GM19452 (cell line): ENCODE results near the gene BACH2.

Source experiments
- ATAC-seq: cut with Tn5 transposase; IDR thresholded peaks from one replicate; pipeline ENCODE4 v1.9.1; 2021; ENCODE audit not compliant: unreplicated experiment

BACH2 gene

GRCh38 chr6:90238496-90239266 is 58.0 kb downstream of the BACH2 start:
- ATAC-seq = no peak

DNA sequence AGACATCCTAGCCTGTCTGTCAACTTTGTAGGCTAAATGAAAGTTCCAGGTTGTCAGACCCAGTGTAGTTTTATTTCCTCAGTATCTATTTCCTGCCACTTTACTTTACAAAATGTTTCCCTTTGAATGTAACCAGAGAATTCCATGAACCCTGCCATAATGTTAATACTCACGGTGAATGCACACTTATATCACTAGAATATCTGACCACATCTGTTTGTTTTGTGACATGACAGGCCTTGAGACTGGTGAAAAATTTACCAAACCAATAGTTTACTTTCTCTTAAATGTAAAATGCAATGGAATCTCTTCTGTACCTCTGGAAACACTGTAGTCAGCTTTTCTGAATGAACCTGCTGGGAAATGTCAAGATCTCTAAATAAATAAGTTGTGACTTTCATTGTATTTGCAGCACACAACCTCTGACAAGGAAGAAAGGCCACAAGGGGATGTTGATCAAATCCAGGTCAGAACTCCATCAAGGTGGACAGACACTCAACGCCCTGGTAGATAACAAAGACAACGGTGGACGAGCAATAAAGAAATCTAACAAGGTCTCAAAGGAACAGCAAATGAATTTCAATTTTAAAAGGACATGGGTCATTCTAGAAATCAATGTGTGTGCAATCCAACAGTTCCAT is 59.2 kb downstream of the BACH2 start:
- ATAC-seq = no peak

DNA sequence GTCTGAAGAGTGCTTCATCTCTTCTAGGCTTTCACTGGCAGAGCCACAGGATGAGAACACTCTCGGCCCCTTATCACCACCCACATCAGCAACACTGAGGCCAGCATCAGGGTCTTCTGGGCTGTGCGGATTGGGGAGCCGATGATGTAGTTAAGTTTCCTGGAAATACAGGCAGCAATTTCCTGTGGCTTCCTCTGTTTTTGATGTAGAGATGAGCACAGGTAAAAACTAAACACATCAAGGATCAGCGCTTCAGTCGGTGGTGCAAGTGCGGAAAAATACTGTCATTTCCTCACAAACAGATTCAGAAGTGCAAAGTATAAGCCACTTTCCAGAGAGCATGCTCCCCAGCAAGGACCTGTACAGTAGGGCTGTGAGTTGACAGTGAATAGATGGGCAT is 62.6 kb downstream of the BACH2 start:
- no peak for ATAC-seq

DNA sequence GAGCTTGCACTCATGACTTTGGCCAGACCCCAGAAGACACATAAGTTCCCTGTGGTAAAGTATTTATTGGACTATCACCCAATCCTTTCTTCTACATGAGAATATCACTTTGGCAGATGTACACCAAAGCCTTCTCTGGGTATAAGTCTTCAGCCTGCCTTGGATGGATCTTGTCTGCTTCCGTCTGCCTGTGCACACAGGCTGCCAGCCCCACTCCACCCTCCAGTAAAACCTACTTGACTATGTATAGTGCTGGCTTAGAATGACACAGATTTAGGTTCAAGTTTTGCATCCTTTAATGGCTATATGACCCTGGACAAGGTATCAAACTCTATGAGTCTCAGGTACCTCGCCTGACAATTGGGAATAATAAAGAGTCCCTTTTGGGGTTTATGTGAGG is 63.4 kb downstream of the BACH2 start:
- no peak for ATAC-seq

- no peak for ATAC-seq
Observed at GRCh38 chr6:90231798-90232197, 64.8 kb downstream of the BACH2 start.

DNA sequence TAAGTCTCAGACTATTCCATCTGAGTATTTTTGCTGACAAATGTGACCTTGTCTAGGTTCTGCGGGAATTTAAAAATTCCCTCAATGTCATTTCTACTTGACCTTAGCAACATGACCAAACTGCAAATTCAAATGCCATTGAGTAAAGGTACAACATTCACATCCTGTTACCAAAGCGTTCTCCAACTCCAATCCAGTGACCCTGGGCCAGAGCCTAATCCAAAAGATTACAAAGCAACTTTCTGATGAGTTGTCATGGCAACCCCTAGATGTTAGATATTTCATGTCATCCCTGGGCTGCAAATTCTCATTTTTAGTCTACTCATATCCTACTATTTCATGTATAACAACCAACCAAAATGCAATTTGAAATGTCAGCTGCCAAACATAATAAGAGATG is 65.3 kb downstream of the BACH2 start:
- ATAC-seq = no peak

- no peak for ATAC-seq
Observed at GRCh38 chr6:90230548-90231215, 66.0 kb downstream of the BACH2 start.

DNA sequence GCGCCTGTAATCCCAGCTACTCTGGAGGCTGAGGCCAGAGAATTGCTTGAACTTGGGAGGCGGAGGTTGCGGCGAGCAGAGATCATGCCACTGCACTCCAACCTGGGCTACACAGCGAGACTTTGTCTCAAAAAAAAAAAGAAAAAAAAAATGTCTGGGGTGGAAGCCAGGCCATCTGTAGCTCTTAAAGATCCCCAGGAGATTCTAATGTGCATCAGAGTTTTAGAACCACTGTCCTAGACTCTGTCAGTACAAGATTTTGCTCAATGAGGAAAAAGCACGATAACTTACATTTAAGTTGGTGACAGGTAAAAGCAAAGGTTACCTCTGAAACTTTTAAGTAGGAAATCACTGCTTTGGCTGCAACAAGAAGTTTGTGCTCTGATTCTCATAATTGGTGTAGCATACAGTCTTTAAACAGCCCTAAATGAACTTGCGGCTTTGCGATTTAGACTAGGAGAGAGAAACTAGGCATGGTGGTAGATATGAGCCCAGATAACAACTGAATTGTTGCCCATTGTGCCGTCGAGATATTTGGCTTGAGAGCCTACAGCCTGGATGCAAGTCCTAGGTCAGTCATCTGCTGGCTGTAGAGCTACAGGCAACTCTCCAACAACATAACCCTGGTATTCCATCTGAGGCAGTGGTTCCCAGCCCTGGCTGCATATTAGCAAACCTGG is 67.2 kb downstream of the BACH2 start:
- no peak for ATAC-seq

GRCh38 chr6:90227673-90228072 is 69.0 kb downstream of the BACH2 start:
- no peak for ATAC-seq

DNA sequence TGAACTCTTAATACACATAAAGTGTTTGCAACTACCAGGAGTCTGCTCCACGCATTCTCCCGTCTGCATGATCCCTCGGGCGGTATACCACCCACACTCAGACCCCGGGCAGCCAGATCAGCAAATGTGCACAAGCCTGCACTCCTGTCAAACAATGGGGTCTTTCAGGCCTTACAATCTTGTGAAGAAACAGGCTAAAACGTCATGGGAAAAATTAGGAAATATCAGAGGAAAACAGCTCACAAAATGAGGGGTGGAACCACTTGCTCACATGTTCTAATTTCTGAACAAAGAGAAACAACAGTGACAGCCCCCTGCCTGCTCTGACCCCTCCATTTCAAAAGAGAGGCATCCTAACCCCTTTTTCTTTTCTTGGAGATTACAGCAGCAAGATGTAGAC is 69.4 kb downstream of the BACH2 start:
- ATAC-seq = no peak

GRCh38 chr6:90226257-90226656 is 70.4 kb downstream of the BACH2 start:
- ATAC-seq = no peak

GRCh38 chr6:90224196-90224595 is 72.4 kb downstream of the BACH2 start:
- no peak for ATAC-seq

DNA sequence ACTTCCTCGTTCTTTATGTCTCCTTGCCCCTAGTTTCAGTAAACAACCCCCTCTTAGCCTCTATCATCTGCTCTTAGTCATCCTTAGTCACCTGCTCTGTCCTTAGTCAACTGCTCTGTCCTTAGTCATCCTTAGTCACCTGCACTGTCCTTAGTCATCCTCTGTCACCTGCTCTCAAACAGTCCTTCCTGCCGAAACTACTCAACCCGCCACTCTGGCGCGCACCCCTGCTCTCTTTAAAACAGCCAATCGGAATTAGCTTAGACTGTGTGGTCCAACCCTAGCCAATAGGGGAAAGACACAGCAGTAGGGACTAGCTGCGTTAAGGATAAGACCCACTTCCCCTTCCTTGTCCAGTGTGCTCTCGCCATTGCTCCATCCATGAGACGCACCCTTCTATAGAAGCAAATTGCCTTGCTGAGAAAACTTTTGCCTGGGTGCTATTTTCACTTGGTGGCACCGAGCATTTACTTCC is 73.9 kb downstream of the BACH2 start:
- ATAC-seq = no peak

DNA sequence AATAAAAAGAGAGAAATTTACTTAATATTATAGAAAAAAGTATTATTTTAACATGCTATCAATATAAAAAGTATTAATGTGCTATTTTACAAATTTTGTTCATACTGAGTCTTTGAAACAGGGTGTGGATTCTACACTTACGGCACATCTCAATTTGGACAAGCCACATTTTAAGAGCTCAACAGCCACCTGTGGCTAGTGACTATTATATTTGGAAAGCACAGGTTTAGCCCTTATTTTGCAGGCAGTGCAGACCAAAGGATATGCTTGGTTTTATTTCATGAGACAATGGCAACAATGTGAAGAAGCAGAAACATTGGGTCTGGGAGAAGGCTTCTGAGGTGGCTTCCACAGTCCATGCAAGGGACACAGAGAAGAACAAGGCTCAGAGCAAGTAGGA is 74.6 kb downstream of the BACH2 start:
- no peak for ATAC-seq

- ATAC-seq = no peak
Observed at GRCh38 chr6:90221403-90221802, 75.2 kb downstream of the BACH2 start.

DNA sequence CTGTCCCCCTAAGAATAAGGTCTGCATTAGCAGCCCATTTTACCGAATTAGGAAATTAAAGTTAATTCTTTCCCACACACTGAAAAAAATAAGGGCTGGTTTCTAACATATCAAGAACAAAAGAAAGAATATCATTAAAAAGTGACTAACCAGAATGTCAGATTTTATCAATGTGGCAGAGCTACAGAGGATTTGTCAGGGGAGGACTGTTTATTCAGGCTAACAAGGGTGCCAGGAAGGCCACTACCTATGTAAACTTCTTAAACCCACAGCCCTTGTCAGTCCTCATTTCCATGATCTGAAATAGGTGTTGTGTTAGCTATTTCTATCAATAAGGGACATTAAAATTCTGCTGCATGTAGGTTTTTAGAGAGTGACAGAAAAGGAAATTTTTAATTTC is 76.4 kb downstream of the BACH2 start:
- no peak for ATAC-seq

- ATAC-seq = no peak
Observed at GRCh38 chr6:90219209-90219985, 77.2 kb downstream of the BACH2 start.

- no peak for ATAC-seq
Observed at GRCh38 chr6:90218959-90219208, 77.8 kb downstream of the BACH2 start.

DNA sequence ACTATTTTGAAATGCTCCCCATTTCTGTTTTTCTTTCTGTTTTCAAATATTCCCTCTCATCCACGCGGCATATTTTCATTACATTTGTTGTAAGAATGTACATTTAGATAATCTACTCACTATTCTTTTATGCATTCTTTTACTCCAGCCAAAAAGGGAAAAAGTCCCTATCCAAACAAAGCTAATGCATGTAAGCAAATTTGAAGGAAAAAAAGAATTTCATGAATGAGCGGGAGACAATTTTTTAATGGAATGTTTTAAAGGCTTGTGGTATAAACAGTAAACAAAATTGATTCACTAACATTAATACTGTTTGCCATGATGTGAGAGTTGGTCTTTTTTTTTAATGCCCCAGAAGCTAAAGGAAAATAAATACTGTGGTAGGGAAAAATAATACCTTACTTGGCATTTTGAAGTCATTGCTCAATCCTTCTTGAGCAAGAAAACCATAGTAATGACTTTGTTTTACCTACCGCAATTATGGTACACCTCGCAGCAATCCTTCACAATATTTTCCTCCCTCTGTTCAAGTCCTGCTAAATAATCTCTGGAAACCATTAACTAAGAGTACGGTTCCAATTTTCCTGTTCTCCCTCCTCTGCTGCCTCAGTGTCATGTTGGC is 79.0 kb downstream of the BACH2 start:
- ATAC-seq = no peak

GRCh38 chr6:90216072-90216977 is 80.3 kb downstream of the BACH2 start:
- peak; percentile 65 for ATAC-seq
